Osteoblast (primary cell): ENCODE results near the gene RYR3. TPM values are rescaled to one million over a fixed set of nuclear protein-coding genes. Genes with fewer than 3 reads are reported as not detected.
A peak's percentile ranks its signal among the peaks of the same experiment; 100 is the strongest.

Experiments used
- DNase-seq: peaks from one replicate; pipeline ENCODE4 v3.0.0; 2011; ENCODE audit warnings: low spot score, mixed read lengths; ENCODE audit not compliant: insufficient read length; ENCODE audit errors: missing footprints
- H2AFZ ChIP-seq: 2 replicates; pipeline ENCODE4 v1.6.0; 2011; ENCODE audit warnings: mild to moderate bottlenecking, low read length
- H3K27ac ChIP-seq: 2 replicates; pipeline ENCODE4 v1.5.1; 2011; ENCODE audit warnings: mild to moderate bottlenecking, low read depth, low read length, moderate library complexity
- H3K27me3 ChIP-seq: 2 replicates; pipeline ENCODE4 v1.6.0; 2012; ENCODE audit warnings: mild to moderate bottlenecking, control low read depth, inconsistent platforms, low read length, moderate library complexity; ENCODE audit not compliant: insufficient read depth
- H3K36me3 ChIP-seq: 2 replicates; pipeline ENCODE4 v1.5.1; 2011; ENCODE audit warnings: mild to moderate bottlenecking, low read length, control low read depth, moderate library complexity; ENCODE audit not compliant: insufficient read depth
- H3K4me1 ChIP-seq: 2 replicates; pipeline ENCODE4 v1.5.1; 2011; ENCODE audit warnings: mild to moderate bottlenecking, low read length, control low read depth, moderate library complexity; ENCODE audit not compliant: insufficient read depth
- H3K4me2 ChIP-seq: 2 replicates; pipeline ENCODE4 v1.6.0; 2011; ENCODE audit warnings: mild to moderate bottlenecking, low read length; ENCODE audit not compliant: insufficient read depth
- H3K4me3 ChIP-seq: fragments of 200-600 bp; sonication (generic); 3 replicates; pipeline ENCODE4 v1.5.1; 2012; ENCODE audit warnings: mild to moderate bottlenecking, low read length, inconsistent platforms; ENCODE audit not compliant: insufficient read depth
- H3K79me2 ChIP-seq: 2 replicates; pipeline ENCODE4 v1.6.0; 2012; ENCODE audit warnings: mild to moderate bottlenecking, low read length, control low read depth, inconsistent platforms; ENCODE audit not compliant: insufficient read depth
- H3K9me3 ChIP-seq: 2 replicates; pipeline ENCODE4 v1.5.1; 2011; ENCODE audit warnings: low read depth, low read length, control low read depth
- H4K20me1 ChIP-seq: 2 replicates; pipeline ENCODE4 v1.6.0; 2012; ENCODE audit warnings: mild to moderate bottlenecking, low read length, control low read depth; ENCODE audit not compliant: insufficient read depth
- small RNA-seq: library from RNA; depleted of rRNA; stranded (forward); fragments of <200 nt; gene quantifications from one replicate; pipeline ENCODE3, GENCODE V24; 2012
- total RNA-seq: library from RNA; depleted of rRNA; stranded (reverse); fragments of >200 nt; gene quantifications from 2 replicates; pipeline ENCODE4 v1.2.3, GENCODE V29; 2012
- TF ChIP-seq, protein P1 (sequence below): IDR thresholded peaks from 2 replicates; pipeline ENCODE4 v1.5.1; 2011; ENCODE audit warnings: mild to moderate bottlenecking, low read depth, low read length, moderate library complexity; ENCODE audit errors: extremely low read depth

Gene RYR3
- total RNA-seq, 1 donor = not detected

DNA sequence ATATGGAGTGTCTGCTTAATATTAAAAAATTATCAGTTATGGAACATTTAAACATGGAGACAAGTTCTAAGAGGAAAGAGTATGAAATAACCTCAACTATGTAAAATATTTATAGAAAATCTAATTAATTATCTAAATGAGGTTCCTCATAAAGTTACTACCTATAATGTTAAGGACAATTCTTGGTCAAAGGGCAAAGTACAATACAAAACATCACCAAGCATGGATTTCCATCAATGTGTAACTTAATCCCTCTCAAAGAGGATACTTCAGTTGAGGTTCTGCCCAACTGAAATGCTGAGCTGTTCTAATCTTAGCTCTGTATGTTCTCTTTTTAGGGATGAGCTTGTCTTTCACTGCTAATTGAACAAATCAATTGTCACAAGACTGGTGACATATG is 601.6 kb downstream of the RYR3 start:
- Histone ChIP-seq H3K4me1 (peaks cover 33% of the 10 kb centered on the region), H3K4me3 (no peak overlapping the region), H3K27ac (no peak overlapping the region), H3K27me3 (no peaks in the 10 kb centered on the region), H3K9me3 (no peaks in the 10 kb centered on the region), H3K79me2 (peaks cover 8% of the 10 kb centered on the region), H4K20me1 (no peaks in the 10 kb centered on the region), H3K4me2 (no peak overlapping the region), H2AFZ (no peak overlapping the region), H3K36me3 (no peaks in the 10 kb centered on the region)
- DNase-seq = no peak
- TF ChIP-seq, protein P1, sequence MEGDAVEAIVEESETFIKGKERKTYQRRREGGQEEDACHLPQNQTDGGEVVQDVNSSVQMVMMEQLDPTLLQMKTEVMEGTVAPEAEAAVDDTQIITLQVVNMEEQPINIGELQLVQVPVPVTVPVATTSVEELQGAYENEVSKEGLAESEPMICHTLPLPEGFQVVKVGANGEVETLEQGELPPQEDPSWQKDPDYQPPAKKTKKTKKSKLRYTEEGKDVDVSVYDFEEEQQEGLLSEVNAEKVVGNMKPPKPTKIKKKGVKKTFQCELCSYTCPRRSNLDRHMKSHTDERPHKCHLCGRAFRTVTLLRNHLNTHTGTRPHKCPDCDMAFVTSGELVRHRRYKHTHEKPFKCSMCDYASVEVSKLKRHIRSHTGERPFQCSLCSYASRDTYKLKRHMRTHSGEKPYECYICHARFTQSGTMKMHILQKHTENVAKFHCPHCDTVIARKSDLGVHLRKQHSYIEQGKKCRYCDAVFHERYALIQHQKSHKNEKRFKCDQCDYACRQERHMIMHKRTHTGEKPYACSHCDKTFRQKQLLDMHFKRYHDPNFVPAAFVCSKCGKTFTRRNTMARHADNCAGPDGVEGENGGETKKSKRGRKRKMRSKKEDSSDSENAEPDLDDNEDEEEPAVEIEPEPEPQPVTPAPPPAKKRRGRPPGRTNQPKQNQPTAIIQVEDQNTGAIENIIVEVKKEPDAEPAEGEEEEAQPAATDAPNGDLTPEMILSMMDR = no peak

DNA sequence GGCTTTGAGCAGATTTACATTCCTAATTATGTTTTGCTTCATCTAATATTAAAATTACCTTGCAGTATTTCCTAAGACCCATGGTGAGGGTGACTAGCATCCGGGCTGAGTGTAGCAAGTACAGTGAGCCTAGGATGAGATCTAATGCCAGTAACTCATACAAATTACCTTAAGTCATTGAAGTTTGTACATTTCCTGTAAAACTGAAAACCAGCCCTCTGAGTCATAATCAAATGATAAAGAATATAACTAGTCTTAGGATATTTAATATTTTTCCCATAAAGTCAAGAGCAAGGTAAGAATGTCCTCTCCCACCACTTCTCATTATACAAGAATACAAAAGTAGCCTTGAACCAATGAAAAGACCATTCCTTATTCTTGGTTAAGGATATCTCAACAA is 602.7 kb downstream of the RYR3 start:
- H3K27me3 ChIP-seq = no peaks in the 10 kb centered on the region
- H3K36me3 ChIP-seq = no peaks in the 10 kb centered on the region
- peak; percentile 38 for DNase-seq
- H3K4me3 ChIP-seq = no peak overlapping the region
- H3K4me2 ChIP-seq = no peak overlapping the region
- H4K20me1 ChIP-seq = no peaks in the 10 kb centered on the region
- TF ChIP-seq, protein P1 = no peak
- no peak overlapping the region for H2AFZ ChIP-seq
- H3K27ac ChIP-seq = no peak overlapping the region
- H3K9me3 ChIP-seq = no peaks in the 10 kb centered on the region
- H3K79me2 ChIP-seq = peaks cover 8% of the 10 kb centered on the region
- H3K4me1 ChIP-seq = peaks cover 24% of the 10 kb centered on the region

Small RNA genes within 50 kb of the gene (small RNA-seq; reads per million reads assigned to genes)
- gene RF00019 = not detected

Other genes starting within 250 kb of the RYR3 start
- 9.0 and 11.2 TPM in 2 replicates for gene FMN1, start 116.3 kb upstream of the RYR3 start, total RNA-seq